SU-DHL-6 (cell line): ENCODE measurements around the gene MDM4.

Experiments used
- H2AFZ ChIP-seq: fragments of 200-600 bp; sonication (generic); 2 replicates; pipeline ENCODE4 v1.6.1; 2014; ENCODE audit warnings: low read depth, mild to moderate bottlenecking, moderate library complexity, mixed read lengths, antibody characterized with exemption, low read length; ENCODE audit not compliant: severe bottlenecking
- H3F3A ChIP-seq: fragments of 200-600 bp; shearing (Covaris generic); 2 replicates; pipeline ENCODE4 v1.6.0; 2016; ENCODE audit warnings: antibody characterized with exemption, mild to moderate bottlenecking; ENCODE audit not compliant: insufficient read depth
- H3K27ac ChIP-seq: fragments of 200-600 bp; sonication (generic); 2 replicates; pipeline ENCODE4 v1.5.1; 2016; ENCODE audit warnings: low read depth, mild to moderate bottlenecking, low read length, moderate library complexity, mixed read lengths
- H3K27me3 ChIP-seq: fragments of 200-600 bp; sonication (generic), shearing (Covaris generic); 2 replicates; pipeline ENCODE4 v1.6.0; 2014; ENCODE audit warnings: mild to moderate bottlenecking, low read length
- H3K36me3 ChIP-seq: fragments of 200-600 bp; sonication (generic); 2 replicates; pipeline ENCODE4 v1.6.1; 2014; ENCODE audit warnings: mild to moderate bottlenecking, low read length, mixed read lengths
- H3K4me2 ChIP-seq: fragments of 300-600, 200-600 bp; shearing (Covaris generic), sonication (generic); 2 replicates; pipeline ENCODE4 v1.6.0; 2014; ENCODE audit warnings: low read length, low read depth, mild to moderate bottlenecking; ENCODE audit not compliant: poor library complexity, severe bottlenecking
- H3K4me3 ChIP-seq: fragments of 200-600 bp; sonication (generic); 2 replicates; pipeline ENCODE4 v1.5.1; 2014; ENCODE audit warnings: antibody characterized with exemption, low read length, mild to moderate bottlenecking, mixed read lengths; ENCODE audit not compliant: insufficient read depth, poor library complexity, severe bottlenecking
- H3K79me2 ChIP-seq: fragments of 200-600 bp; sonication (generic); 2 replicates; pipeline ENCODE4 v1.6.1; 2014; ENCODE audit warnings: mild to moderate bottlenecking, low read length, moderate library complexity; ENCODE audit not compliant: insufficient read depth
- H3K9ac ChIP-seq: fragments of 200-600 bp; sonication (generic); 2 replicates; pipeline ENCODE4 v1.7.0; 2014; ENCODE audit warnings: mild to moderate bottlenecking, low read length
- H3K9me2 ChIP-seq: fragments of 200-600 bp; sonication (generic); replicated peaks from 2 replicates; pipeline ENCODE4 v1.6.1; 2014; ENCODE audit warnings: low read length; ENCODE audit not compliant: insufficient read depth
- H3K9me3 ChIP-seq: fragments of 200-600 bp; sonication (generic); 2 replicates; pipeline ENCODE4 v1.6.1; 2014; ENCODE audit warnings: low read length, mixed read lengths; ENCODE audit not compliant: insufficient read depth
- H4K20me1 ChIP-seq: fragments of 200-600 bp; sonication (generic); 2 replicates; pipeline ENCODE4 v1.6.1; 2014; ENCODE audit warnings: low read depth, mild to moderate bottlenecking, antibody characterized with exemption, low read length, moderate library complexity, mixed read lengths
- EZH2phosphoT487 ChIP-seq: fragments of 200-600 bp; sonication (generic), shearing (Covaris generic); conservative IDR thresholded peaks from 2 replicates; pipeline ENCODE4 v1.6.1; 2018; ENCODE audit warnings: mild to moderate bottlenecking, antibody characterized with exemption, low read length, moderate library complexity, mixed read lengths
- TF ChIP-seq, protein P1 (sequence below): fragments of 200-600 bp; sonication (generic); IDR thresholded peaks from one replicate; pipeline ENCODE4 v1.5.1; 2017; ENCODE audit warnings: antibody characterized with exemption, mild to moderate bottlenecking, low read length, moderate library complexity; ENCODE audit not compliant: insufficient read depth, poor library complexity, severe bottlenecking

Gene MDM4

DNA sequence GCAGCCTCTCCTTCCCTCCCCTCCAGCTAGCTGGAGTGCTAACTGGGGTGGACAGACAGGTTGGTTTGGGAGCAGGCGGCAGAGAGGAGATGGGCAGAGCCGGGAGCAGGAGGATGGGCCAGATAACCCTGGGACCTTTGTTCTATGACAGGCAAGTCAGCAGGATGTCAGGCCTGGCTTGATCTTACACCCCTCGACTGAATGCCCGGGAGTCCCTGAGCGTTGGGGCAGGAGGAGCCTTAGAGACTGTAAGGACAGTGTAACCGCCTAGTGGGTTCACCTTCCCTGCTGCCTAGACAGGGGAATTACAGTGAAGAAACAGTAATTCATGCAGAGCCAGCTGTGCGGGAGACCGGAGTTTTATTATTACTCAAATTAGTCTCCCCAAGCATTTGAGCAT, 60.2 kb downstream of the MDM4 start:
- H3K9me2 ChIP-seq, result no peaks in the 10 kb centered on the region
- no peak overlapping the region for H3K4me3 ChIP-seq
- H3K36me3 ChIP-seq, result no peaks in the 10 kb centered on the region
- H3K27me3 ChIP-seq, result no peaks in the 10 kb centered on the region
- H3K4me2 ChIP-seq, result no peak overlapping the region
- no peak overlapping the region for H3K27ac ChIP-seq
- no peaks in the 10 kb centered on the region for H4K20me1 ChIP-seq
- no peak overlapping the region for H2AFZ ChIP-seq
- H3K79me2 ChIP-seq, result no peaks in the 10 kb centered on the region
- H3K9ac ChIP-seq, result no peak overlapping the region
- H3F3A ChIP-seq, result no peaks in the 10 kb centered on the region
- TF ChIP-seq EZH2phosphoT487, result no peak
- TF ChIP-seq, protein P1, sequence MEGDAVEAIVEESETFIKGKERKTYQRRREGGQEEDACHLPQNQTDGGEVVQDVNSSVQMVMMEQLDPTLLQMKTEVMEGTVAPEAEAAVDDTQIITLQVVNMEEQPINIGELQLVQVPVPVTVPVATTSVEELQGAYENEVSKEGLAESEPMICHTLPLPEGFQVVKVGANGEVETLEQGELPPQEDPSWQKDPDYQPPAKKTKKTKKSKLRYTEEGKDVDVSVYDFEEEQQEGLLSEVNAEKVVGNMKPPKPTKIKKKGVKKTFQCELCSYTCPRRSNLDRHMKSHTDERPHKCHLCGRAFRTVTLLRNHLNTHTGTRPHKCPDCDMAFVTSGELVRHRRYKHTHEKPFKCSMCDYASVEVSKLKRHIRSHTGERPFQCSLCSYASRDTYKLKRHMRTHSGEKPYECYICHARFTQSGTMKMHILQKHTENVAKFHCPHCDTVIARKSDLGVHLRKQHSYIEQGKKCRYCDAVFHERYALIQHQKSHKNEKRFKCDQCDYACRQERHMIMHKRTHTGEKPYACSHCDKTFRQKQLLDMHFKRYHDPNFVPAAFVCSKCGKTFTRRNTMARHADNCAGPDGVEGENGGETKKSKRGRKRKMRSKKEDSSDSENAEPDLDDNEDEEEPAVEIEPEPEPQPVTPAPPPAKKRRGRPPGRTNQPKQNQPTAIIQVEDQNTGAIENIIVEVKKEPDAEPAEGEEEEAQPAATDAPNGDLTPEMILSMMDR, result no peak
- H3K9me3 ChIP-seq, result no peaks in the 10 kb centered on the region

DNA sequence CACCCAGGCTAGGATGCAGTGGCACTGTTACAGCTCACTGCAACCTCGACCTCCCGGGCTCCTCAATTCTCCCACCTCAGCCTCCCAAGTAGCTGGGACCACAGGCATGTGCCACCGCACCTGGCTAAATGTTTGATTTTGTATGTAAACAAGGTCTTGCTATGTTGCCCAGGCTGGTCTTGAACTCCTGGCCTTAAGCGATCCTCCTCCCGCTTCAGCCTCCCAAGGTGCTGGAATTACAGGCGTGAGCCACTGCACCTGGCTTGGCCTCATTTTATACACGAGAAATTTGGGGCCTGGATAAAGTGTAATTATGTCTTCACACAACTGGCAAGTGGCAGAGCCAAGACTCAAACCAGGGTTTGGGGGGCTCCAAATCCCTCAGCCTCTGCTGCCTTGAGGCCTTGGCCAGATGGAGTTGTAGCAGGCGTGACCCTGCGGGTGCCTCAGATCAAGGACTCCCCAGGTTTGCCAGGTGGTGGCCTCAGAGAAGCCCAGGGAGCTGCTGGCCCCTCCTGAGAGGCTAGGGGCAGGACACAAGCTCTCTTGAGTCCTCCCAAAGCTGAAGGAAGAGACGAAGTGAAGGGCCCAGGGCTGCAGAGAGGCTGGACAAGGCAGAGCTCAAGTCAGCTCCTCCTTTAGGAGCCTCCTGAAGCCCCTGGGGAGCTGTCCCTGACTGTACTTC, 61.7 kb downstream of the MDM4 start:
- Histone ChIP-seq H3K79me2 (no peaks in the 10 kb centered on the region), H3K9ac (no peak overlapping the region), H2AFZ (no peak overlapping the region), H3K27me3 (no peaks in the 10 kb centered on the region), H3K4me2 (no peak overlapping the region), H3K4me3 (no peak overlapping the region), H4K20me1 (no peaks in the 10 kb centered on the region), H3F3A (no peaks in the 10 kb centered on the region), H3K9me2 (no peaks in the 10 kb centered on the region), H3K36me3 (no peaks in the 10 kb centered on the region), H3K27ac (no peak overlapping the region), H3K9me3 (no peaks in the 10 kb centered on the region)
- no peak for TF ChIP-seq EZH2phosphoT487
- TF ChIP-seq, protein P1, result no peak

- H3K9me2 ChIP-seq, result no peaks in the 10 kb centered on the region
- H3K27me3 ChIP-seq, result no peaks in the 10 kb centered on the region
- H3K4me3 ChIP-seq, result no peak overlapping the region
- no peak overlapping the region for H3K4me2 ChIP-seq
- no peaks in the 10 kb centered on the region for H3K36me3 ChIP-seq
- no peaks in the 10 kb centered on the region for H3K79me2 ChIP-seq
- H3K27ac ChIP-seq, result no peak overlapping the region
- H4K20me1 ChIP-seq, result no peaks in the 10 kb centered on the region
- no peak overlapping the region for H3K9ac ChIP-seq
- H3K9me3 ChIP-seq, result no peaks in the 10 kb centered on the region
- H2AFZ ChIP-seq, result no peak overlapping the region
- TF ChIP-seq, protein P1, result no peak
- no peak for TF ChIP-seq EZH2phosphoT487
- H3F3A ChIP-seq, result no peaks in the 10 kb centered on the region
Observed at GRCh38 chr1:204578867-204579664, 62.9 kb downstream of the MDM4 start.
